IMR-90 (cell line): Measurements from ENCODE around the gene MEIS2. TPM values are rescaled to one million over a fixed set of nuclear protein-coding genes. Genes with fewer than 3 reads are reported as not detected.

Experiments used
- ATAC-seq: fragments of 200-7000 bp; cut with Tn5 transposase; 2 replicates; pipeline ENCODE4 v1.9.1; 2020; ENCODE audit warnings: low read depth, mild to moderate bottlenecking, moderate library complexity
- BruUV-seq: library from RNA; stranded (reverse); fragments of 400-500 nt; replicated peaks from 2 replicates; lab custom pipeline; 2021; lab: Mats Ljungman, UMichigan
- CTCF ChIA-PET: fragments of 300-600 bp; formaldehyde crosslinking; extraction: SDS; loops from one replicate; lab custom pipeline; 2021; ENCODE audit warnings: antibody characterized with exemption; lab: Yijun Ruan, JAX
- POLR2A ChIA-PET: fragments of 300-600 bp; sonication (Branson Sonifier 250); formaldehyde crosslinking; loops from one replicate; lab custom pipeline; 2022; ENCODE audit warnings: antibody characterized with exemption; ENCODE audit not compliant: unreplicated experiment; lab: Charles Lee
- DNase-seq: peaks from one replicate; pipeline ENCODE4 v3.0.0; 2013
- H2AFZ ChIP-seq: replicated peaks from 2 replicates; pipeline ENCODE3; 2013; ENCODE audit warnings: low read length, mild to moderate bottlenecking; ENCODE audit not compliant: poor library complexity
- H2AK5ac ChIP-seq: 2 replicates; pipeline ENCODE4 v1.6.1; 2013; ENCODE audit warnings: low read depth, low read length, inconsistent platforms
- H2AK9ac ChIP-seq: replicated peaks from 2 replicates; pipeline ENCODE3; 2013; ENCODE audit warnings: mild to moderate bottlenecking, low read depth, low read length, moderate library complexity; ENCODE audit not compliant: poor library complexity
- H2BK120ac ChIP-seq: 2 replicates; pipeline ENCODE4 v1.6.1; 2013; ENCODE audit warnings: low read depth, low read length, inconsistent platforms
- H2BK15ac ChIP-seq: 3 replicates; pipeline ENCODE4 v1.6.1; 2013; ENCODE audit warnings: low read depth, low read length, inconsistent platforms
- H2BK20ac ChIP-seq: 2 replicates; pipeline ENCODE4 v1.6.1; 2013; ENCODE audit warnings: low read depth, mild to moderate bottlenecking, inconsistent platforms, low read length, moderate library complexity
- H2BK5ac ChIP-seq: 2 replicates; pipeline ENCODE4 v1.6.1; 2013; ENCODE audit warnings: mild to moderate bottlenecking, low read depth, low read length, inconsistent platforms; ENCODE audit not compliant: poor library complexity, severe bottlenecking
- H3K14ac ChIP-seq: replicated peaks from 2 replicates; pipeline ENCODE4 v1.6.1; 2013; ENCODE audit warnings: low read depth, low read length, inconsistent platforms
- H3K18ac ChIP-seq: 2 replicates; pipeline ENCODE4 v1.6.1; 2013; ENCODE audit warnings: low read depth, low read length, control low read depth
- H3K23ac ChIP-seq: 2 replicates; pipeline ENCODE4 v1.6.1; 2013; ENCODE audit warnings: low read depth, low read length, inconsistent platforms
- H3K27ac ChIP-seq: 2 replicates; pipeline ENCODE4 v1.5.1; 2013; ENCODE audit warnings: mild to moderate bottlenecking, control low read depth, low read length; ENCODE audit not compliant: insufficient read depth
- H3K27me3 ChIP-seq: 2 replicates; pipeline ENCODE4 v1.6.1; 2013; ENCODE audit warnings: low read length; ENCODE audit not compliant: control insufficient read depth, insufficient read depth
- H3K36me3 ChIP-seq: 2 replicates; pipeline ENCODE4 v1.6.1; 2013; ENCODE audit warnings: low read length, mixed read lengths; ENCODE audit not compliant: control insufficient read depth, insufficient read depth
- H3K4ac ChIP-seq: 2 replicates; pipeline ENCODE4 v1.6.1; 2013; ENCODE audit warnings: low read depth, low read length, inconsistent platforms
- H3K4me1 ChIP-seq: 2 replicates; pipeline ENCODE4 v1.6.1; 2013; ENCODE audit warnings: low read length, mixed read lengths; ENCODE audit not compliant: control insufficient read depth, insufficient read depth
- H3K4me2 ChIP-seq: 2 replicates; pipeline ENCODE4 v1.6.1; 2013; ENCODE audit warnings: low read depth, mild to moderate bottlenecking, control low read depth, low read length, moderate library complexity
- H3K4me3 ChIP-seq: 2 replicates; pipeline ENCODE4 v1.5.1; 2013; ENCODE audit warnings: low read depth, mild to moderate bottlenecking, control low read depth, low read length, moderate library complexity; ENCODE audit not compliant: insufficient read depth
- H3K56ac ChIP-seq: 2 replicates; pipeline ENCODE4 v1.6.1; 2013; ENCODE audit warnings: low read length, inconsistent platforms; ENCODE audit not compliant: insufficient read depth; ENCODE audit errors: extremely low read depth
- H3K79me1 ChIP-seq, 2 experiments: 2 replicates each; pipeline ENCODE4 v1.6.1; 2013; ENCODE audit warnings: low read length in 2 of 2, inconsistent platforms in 1 of 2, low read depth in 1 of 2
- H3K9ac ChIP-seq: 2 replicates; pipeline ENCODE4 v1.6.1; 2013; ENCODE audit warnings: low read depth, low read length, control low read depth
- H3K9me1 ChIP-seq: 2 replicates; pipeline ENCODE4 v1.6.1; 2013; ENCODE audit warnings: low read length, inconsistent platforms; ENCODE audit not compliant: insufficient read depth
- H3K9me3 ChIP-seq: 2 replicates; pipeline ENCODE4 v1.6.1; 2013; ENCODE audit warnings: low read length; ENCODE audit not compliant: control insufficient read depth, insufficient read depth
- H4K20me1 ChIP-seq: 2 replicates; pipeline ENCODE4 v1.6.1; 2013; ENCODE audit warnings: low read length, inconsistent platforms; ENCODE audit not compliant: insufficient read depth
- H4K5ac ChIP-seq: 2 replicates; pipeline ENCODE4 v1.6.1; 2013; ENCODE audit warnings: mild to moderate bottlenecking, low read depth, low read length, control low read depth
- H4K8ac ChIP-seq, 2 experiments: 2 replicates each; pipeline ENCODE4 v1.6.1; 2013; ENCODE audit warnings: low read depth in 2 of 2, low read length in 2 of 2, control low read depth in 1 of 2, inconsistent platforms in 1 of 2
- H4K91ac ChIP-seq: 2 replicates; pipeline ENCODE4 v1.6.1; 2013; ENCODE audit warnings: low read depth, low read length, inconsistent platforms; ENCODE audit not compliant: insufficient read depth
- FOS ChIP-seq: fragments of 150-350 bp; IDR thresholded peaks from 2 replicates; pipeline ENCODE4 v1.6.1; 2016; ENCODE audit warnings: low read depth, low read length
- MXI1 ChIP-seq: IDR thresholded peaks from 2 replicates; pipeline ENCODE4 v1.6.1; 2012; ENCODE audit warnings: low read depth, mild to moderate bottlenecking, low read length, moderate library complexity, borderline replicate concordance
- WGBS, 2 experiments: methylation state at CpG; one replicate each; pipeline versions ENCODE4 v1.1.5 to v1.1.7; 2013; ENCODE audit warnings: missing lambda C conversion rate in 2 of 2; ENCODE audit not compliant: insufficient read length in 1 of 2; ENCODE audit errors: extremely low coverage in 2 of 2; 5-methylcytosine and 5-hydroxymethylcytosine counted together
- dilution Hi-C: fragments of 300-500 bp; cut with HindIII; formaldehyde crosslinking; loops from one replicate; pipeline ENCODE4 v1.14.3; 2018; ENCODE audit warnings: low sequenced_read_pairs; ENCODE audit not compliant: unreplicated experiment
- in situ Hi-C: fragments of 300-500 bp; cut with MboI; formaldehyde crosslinking; loops from 3 replicates; pipeline ENCODE4 v1.14.3; 2019; ENCODE audit warnings: low sequenced_read_pairs, inconsistent platforms, mixed read lengths
- intact Hi-C: fragments of 100-400 bp; cut with micrococcal nuclease; formaldehyde crosslinking; loops from 2 replicates; pipeline ENCODE4 v1.10.0; 2022
- polyA plus RNA-seq, 3 experiments: library from polyadenylated mRNA; depleted of rRNA; stranded (reverse); fragments of >200 nt; gene quantifications; 2 replicates each; pipeline ENCODE4 v1.2.3, GENCODE V29; 2012; ENCODE audit warnings: low replicate concordance in 1 of 3
- total RNA-seq: library from RNA; depleted of rRNA; stranded (reverse); fragments of >200 nt; gene quantifications from 2 replicates; pipeline ENCODE4 v1.2.3, GENCODE V29; 2012

The MEIS2 gene
- total and polyA plus RNA-seq, 2 of the 4 experiments (the other 2 are of a cell fraction) = 70.1 to 71.3 TPM

DNA sequence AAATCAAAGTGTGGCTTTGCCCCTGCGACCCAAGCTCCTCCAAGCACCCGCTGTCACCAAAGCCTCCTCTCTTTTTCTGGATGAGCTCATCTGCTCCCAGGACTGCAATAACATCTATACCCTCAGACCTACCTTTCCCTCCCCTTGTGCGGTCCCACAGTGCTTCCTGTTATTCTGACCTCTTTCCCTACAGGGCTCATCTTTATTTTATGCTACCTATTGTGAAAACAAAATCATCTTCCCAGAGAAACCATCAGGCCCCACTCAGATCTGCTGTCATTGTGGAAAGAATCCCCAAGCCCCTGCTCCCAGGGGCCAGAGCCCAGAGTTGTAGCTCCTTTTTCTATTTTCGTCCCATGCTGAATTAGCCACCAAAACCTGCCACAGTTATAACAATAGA lies 162.2 kb downstream of the MEIS2 start:
- Histone ChIP-seq H3K9me1 (peaks cover 3% of the 10 kb centered on the region; the same call in 1 of the 2 replicates), H3K4ac (no peak overlapping the region), H2BK15ac (no peak overlapping the region), H4K91ac (no peak overlapping the region), H3K4me1 (no peaks in the 10 kb centered on the region), H2BK120ac (no peak overlapping the region), H3K27ac (no peak overlapping the region), H3K27me3 (no peaks in the 10 kb centered on the region), H3K79me1 (peaks cover 9 to 13% of the 10 kb centered on the region in 2 experiments; a peak in 3 of 4 replicates), H3K23ac (no peak overlapping the region), H3K18ac (no peak overlapping the region; the same call in 1 of the 2 replicates), H2AFZ (no peak overlapping the region), H2BK5ac (no peak overlapping the region), H4K20me1 (no peaks in the 10 kb centered on the region), H3K56ac (no peak overlapping the region), H3K9ac (no peak overlapping the region), H2BK20ac (no peak overlapping the region), H4K5ac (no peak overlapping the region), H3K9me3 (no peaks in the 10 kb centered on the region), H3K4me3 (no peak overlapping the region), H2AK9ac (no peak overlapping the region), H2AK5ac (no peak overlapping the region), H3K4me2 (no peak overlapping the region), H4K8ac (no peak overlapping the region), H3K14ac (no peak overlapping the region), H3K36me3 (no peaks in the 10 kb centered on the region; the same call in 1 of the 2 replicates)
- ATAC-seq (no peak), DNase-seq (no peak)
- in situ Hi-C loops (no loop called here), intact Hi-C loops (no loop called here), dilution Hi-C loops (no loop called here)
- POLR2A ChIA-PET = no interaction called here
- CTCF ChIA-PET = interaction anchor here (1.1 kb wide), 1 partner anchor 11 kb away, joined by 3 read pairs; no protein-coding TSS in a partner anchor
- 74% methylated on average over 3 of the region's 4 CpGs; no CpG with 5 or more reads in 1 of the 2 experiments for WGBS, 2 experiments
- TF ChIP-seq FOS = no peak
- TF ChIP-seq MXI1 = no peak
- no TSS peak for BruUV-seq
